ENCODE results near the gene SPANXA1.
"Not testable (repeated sequence)": the region's sequence is repeated elsewhere in the genome, so short reads cannot be mapped to it uniquely, and the experiment has no call there.

Gene SPANXA1

GRCh38 chrX:141584638-141585037, at the start of gene SPANXA1:
Gene SPANXA1, minus strand, starts transcription at chrX:141584738. Its CDS starts 60 bp downstream, at chrX:141584678.
- not testable (repeated sequence) for DNase-seq

GRCh38 chrX:141632124-141632523, 47.6 kb upstream of the SPANXA1 start:
- DNase-seq = no peak

GRCh38 chrX:141619336-141619735, 34.8 kb upstream of the SPANXA1 start:
- DNase-seq = no peak

GRCh38 chrX:141609111-141609510, 24.6 kb upstream of the SPANXA1 start:
- DNase-seq = no peak

- DNase-seq = not testable (repeated sequence)
Measured at GRCh38 chrX:141589408-141589807, 4.9 kb upstream of the SPANXA1 start, which contains the start of gene SPANXA2. Gene SPANXA2, plus strand, starts transcription at chrX:141589708. Its CDS starts 60 bp downstream, at chrX:141589768.

- DNase-seq = not testable (repeated sequence)
Measured at GRCh38 chrX:141542551-141542950, 42.0 kb downstream of the SPANXA1 start.
